Stimulated activated naive CD4-positive, alpha-beta T cell treated with Interleukin-2 at 50 U/mL for 16 hours (primary cell): Measurements from ENCODE around the gene MYH4.

Experiments
- DNase-seq: peaks from one replicate; lab custom pipeline; 2025; lab: John Stamatoyannopoulos, UW

MYH4 gene

GRCh38 chr17:10469459-10469858, at the start of gene MYH4:
Gene MYH4 (minus strand): TSS chr17:10469559. CDS start chr17:10466745, 2,814 bp downstream.
- DNase-seq: no peak

- no peak for DNase-seq
Measured at GRCh38 chr17:10518271-10519037, 49.1 kb upstream of the MYH4 start, which contains the start of gene MYH1. Gene MYH1 (minus strand): TSS chr17:10518542. CDS start chr17:10516642, 1,900 bp downstream.

DNA sequence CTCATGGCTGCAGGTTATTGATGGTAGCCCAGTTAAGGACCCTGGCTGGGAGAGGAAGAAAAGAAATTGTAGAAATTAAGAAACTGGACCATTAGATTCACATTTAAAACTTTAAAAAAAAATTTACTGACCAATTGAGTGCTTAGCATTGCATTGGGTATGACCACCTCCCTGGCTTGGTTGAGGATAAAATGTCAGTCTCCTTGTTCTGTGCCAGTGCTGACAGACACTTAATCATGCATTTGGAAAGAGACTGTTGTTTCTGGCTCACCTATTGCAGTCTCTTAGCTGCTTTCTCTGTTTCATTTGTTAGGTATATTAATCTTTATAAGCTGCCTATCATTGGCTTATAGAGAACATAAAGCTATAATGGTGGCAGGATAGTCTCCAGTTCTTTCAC, 47.3 kb upstream of the MYH4 start:
- no peak for DNase-seq

DNA sequence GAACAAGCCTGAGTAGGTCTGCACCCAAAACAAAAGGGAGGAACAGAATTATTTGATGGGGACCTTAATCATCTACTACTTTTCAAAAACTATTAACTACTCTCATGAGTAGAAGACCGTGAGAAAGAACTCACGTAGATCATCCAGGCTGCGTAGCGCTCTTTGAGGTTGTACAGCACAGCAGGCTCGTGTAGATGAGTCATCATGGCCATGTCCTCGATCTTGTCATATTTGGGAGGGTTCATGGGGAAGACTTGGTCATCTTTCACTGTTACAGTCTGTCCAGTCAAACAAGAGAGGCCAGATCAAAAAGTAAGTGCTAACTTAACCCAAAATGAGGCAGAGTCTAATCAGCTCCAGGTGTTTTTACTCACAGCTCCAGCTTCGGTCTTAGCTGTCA, 46.7 kb upstream of the MYH4 start:
- DNase-seq: no peak

GRCh38 chr17:10513299-10514067, 44.1 kb upstream of the MYH4 start:
- DNase-seq: no peak

DNA sequence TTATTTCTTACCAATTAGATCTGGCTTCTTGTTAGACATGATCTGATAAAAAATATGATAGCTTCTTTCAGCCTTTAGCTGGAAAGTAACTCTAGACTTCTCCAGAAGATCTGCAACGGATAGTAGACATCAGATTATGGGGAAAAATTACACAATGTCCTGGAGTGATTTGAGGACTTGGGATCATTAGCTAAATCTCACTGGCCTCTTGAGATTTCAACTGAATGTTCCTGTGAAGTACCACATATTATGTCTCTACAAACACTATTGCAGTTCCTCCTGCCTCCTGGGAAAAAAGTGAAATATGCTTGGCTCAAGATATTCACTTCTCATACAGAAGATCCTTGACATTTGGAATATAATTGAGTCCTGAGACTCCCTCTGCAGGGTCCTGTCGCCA, 43.5 kb upstream of the MYH4 start:
- DNase-seq: no peak

DNA sequence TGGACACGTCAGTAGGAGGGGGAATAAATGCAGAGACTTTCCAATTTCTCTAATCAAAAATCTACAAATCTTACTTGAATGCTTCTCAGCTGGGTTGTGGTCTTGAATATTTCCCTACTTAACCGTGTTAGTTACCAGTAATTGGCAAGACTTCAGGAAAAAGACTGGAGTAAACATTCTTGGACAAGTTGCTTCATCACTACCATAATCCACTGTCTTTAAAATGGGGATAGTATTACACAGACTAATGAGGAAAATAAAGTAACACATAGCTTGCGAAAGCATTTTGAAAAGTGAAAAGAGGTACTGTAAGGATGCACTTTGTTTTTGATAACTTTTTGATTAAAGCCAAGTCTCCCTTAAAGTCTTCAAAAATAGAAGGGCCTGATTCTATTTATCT, 30.6 kb upstream of the MYH4 start:
- no peak for DNase-seq

- no peak for DNase-seq
Measured at GRCh38 chr17:10492004-10492403, 22.6 kb upstream of the MYH4 start.

GRCh38 chr17:10482252-10482651, 12.9 kb upstream of the MYH4 start:
- DNase-seq: no peak

GRCh38 chr17:10477701-10478100, 8.3 kb upstream of the MYH4 start:
- no peak for DNase-seq

DNA sequence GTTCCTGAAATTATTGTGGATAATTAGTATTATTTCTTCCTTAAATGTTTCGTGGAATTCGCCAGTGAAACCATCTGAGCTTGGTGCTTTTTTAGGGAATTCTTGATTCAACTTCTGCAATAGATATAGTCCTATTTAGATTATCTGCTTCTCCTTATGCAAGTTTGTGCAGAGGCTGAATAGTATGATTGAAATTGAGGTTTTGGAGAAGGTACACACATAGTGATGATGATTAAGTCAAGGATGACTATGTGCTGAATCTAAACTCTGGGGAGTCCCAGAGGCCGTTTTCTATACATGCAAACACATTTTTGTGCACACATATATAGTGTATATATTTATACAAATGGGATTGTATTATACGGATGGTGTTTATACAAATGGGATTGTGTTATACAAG, 5.2 kb upstream of the MYH4 start:
- no peak for DNase-seq

- DNase-seq: no peak
Measured at GRCh38 chr17:10471858-10472257, 2.5 kb upstream of the MYH4 start.

GRCh38 chr17:10463402-10463801, 6.0 kb downstream of the MYH4 start:
- DNase-seq: no peak

- DNase-seq: no peak
Measured at GRCh38 chr17:10460062-10460461, 9.3 kb downstream of the MYH4 start.

GRCh38 chr17:10458701-10459100, 10.7 kb downstream of the MYH4 start:
- DNase-seq: no peak

GRCh38 chr17:10457952-10458351, 11.4 kb downstream of the MYH4 start:
- DNase-seq: no peak

DNA sequence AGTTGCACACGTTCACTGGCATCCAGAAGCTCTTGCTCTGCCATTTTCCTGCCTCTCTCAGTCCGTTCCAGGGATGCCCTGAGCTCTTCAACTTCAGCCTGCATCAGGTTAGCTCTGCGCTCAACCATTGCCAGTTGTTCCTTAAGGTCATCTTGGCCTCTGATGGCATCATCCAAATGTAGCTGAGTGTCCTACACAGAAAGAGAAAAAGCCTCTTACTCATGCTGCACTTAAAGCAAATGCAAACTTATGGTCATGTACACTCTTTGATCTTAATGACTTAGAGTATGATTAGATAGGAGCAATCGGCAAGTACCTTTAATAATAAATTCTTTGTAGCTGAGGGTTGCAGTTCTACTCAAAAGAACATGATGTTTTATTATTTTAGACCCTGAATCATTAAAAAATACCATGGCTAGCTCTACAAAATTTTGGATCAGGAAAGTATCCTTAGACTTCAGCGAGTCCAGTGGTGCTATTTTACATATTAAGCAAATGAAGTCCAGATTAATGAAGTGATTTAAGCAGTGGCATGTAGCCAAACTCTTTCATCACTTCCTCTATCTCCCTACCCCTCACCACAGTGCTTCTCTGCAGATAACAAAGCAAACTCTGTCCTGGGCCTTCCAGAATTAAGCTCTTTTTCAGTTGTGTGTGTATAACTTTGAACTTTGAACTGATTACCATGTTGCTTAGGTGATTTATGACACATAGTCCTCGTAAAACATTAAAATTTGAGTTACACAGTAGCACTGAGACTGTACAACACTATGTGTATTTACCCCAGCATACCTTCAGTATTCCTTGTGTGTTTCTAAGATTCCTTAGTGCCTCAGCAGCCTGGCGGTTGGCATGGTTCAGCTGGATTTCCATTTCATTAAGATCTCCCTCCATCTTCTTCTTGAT, 22.1 kb downstream of the MYH4 start:
- DNase-seq: no peak

GRCh38 chr17:10439816-10440215, 29.5 kb downstream of the MYH4 start:
- DNase-seq: no peak

DNA sequence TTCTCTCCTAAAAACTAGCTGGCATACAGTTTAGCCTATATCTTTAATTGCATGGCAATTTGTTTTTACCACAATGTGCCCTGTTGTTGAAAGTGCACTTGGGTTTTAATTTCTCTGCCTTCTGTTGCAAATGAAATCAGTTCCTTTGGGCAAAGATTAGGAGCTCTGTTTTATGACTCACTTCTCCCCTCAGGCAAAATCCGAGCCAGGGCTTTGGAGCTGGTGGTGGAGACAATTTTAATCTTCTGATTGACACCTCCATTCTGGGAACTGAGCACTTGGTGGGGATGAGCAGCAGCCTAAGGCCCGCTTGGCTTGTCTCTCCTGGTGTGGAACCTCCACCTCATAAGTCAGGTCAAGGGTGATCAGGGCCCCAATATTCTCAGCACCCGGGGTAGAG, 34.3 kb downstream of the MYH4 start:
- DNase-seq: no peak

DNA sequence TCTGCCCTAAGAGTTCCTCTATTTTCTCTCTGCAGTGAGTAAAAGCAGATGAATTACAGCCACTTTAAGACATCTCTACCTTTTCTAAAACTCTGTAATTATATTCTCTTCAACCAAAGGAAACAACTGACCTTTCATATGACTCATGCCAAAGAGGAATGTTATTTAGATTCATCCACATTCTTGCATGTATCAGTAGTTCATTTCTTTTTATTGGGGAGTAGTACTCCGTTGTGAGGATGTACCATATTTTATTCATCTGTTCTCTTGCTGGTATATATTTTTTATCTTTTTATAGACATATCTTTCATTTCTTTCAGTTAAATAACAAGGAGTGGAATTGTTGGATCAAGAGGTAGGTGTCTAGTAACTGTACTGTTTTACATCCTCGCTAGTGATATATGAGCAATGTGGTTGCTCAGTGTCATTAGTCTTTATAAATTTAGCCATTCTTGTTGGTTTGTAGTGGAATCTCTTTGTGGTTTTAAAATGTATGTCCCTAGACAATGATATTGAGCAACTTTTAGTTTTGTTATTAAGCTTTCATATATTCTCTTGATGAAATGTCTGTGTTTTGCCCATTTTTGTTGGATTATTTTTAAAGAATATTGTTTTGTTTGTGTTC, 39.8 kb downstream of the MYH4 start:
- DNase-seq: no peak

DNA sequence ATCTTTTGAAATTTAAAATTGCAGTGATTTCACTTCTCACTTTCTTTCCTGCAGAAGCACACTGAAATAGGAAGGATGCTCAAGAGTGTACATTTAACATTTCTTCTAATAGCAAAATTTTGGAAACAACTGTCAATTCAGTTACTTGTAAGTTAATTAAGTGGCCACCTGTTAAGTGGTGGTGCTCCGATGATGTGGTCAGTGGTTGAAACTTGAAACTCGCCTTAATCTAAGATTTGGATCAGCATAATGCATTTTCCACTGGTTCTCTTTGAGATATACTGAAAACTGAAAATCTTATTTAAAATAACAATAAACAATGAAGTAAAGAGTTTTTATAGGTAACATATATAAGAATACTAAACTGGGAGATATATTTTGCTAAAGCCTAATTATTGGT, 40.6 kb downstream of the MYH4 start:
- DNase-seq: no peak
